GF-D8 (cell line): ENCODE measurements around the gene TFAM.

Experiments
- DNase-seq: peaks from one replicate; lab custom pipeline; 2025; lab: John Stamatoyannopoulos, UW

TFAM gene

GRCh38 chr10:58384999-58385783, at the start of gene TFAM:
Gene TFAM (plus strand): TSS chr10:58385410. CDS start chr10:58385548, 138 bp downstream.
- DNase-seq, result peak; percentile 90

- no peak for DNase-seq
Measured at GRCh38 chr10:58336242-58336641, 49.0 kb upstream of the TFAM start.

- DNase-seq, result no peak
Measured at GRCh38 chr10:58341422-58341821, 43.8 kb upstream of the TFAM start.

- no peak for DNase-seq
Measured at GRCh38 chr10:58341947-58342346, 43.3 kb upstream of the TFAM start.

- no peak for DNase-seq
Measured at GRCh38 chr10:58347967-58348366, 37.2 kb upstream of the TFAM start.

- DNase-seq, result no peak
Measured at GRCh38 chr10:58348571-58349033, 36.6 kb upstream of the TFAM start.

- DNase-seq, result no peak
Measured at GRCh38 chr10:58350023-58350422, 35.2 kb upstream of the TFAM start.

- DNase-seq, result peak; percentile 83
Measured at GRCh38 chr10:58350619-58351323, 34.4 kb upstream of the TFAM start.

- DNase-seq, result no peak
Measured at GRCh38 chr10:58351616-58352578, 33.3 kb upstream of the TFAM start.

GRCh38 chr10:58352956-58353610, 32.1 kb upstream of the TFAM start:
- DNase-seq, result no peak

GRCh38 chr10:58356756-58357155, 28.5 kb upstream of the TFAM start:
- DNase-seq, result no peak

- DNase-seq, result no peak
Measured at GRCh38 chr10:58358314-58358933, 26.8 kb upstream of the TFAM start.

GRCh38 chr10:58358947-58359346, 26.3 kb upstream of the TFAM start:
- no peak for DNase-seq

- DNase-seq, result no peak
Measured at GRCh38 chr10:58359541-58359940, 25.7 kb upstream of the TFAM start.

GRCh38 chr10:58360412-58361004, 24.7 kb upstream of the TFAM start:
- no peak for DNase-seq

- DNase-seq, result no peak
Measured at GRCh38 chr10:58361353-58361752, 23.9 kb upstream of the TFAM start.

- no peak for DNase-seq
Measured at GRCh38 chr10:58362027-58362789, 23.0 kb upstream of the TFAM start.

- no peak for DNase-seq
Measured at GRCh38 chr10:58367069-58367468, 18.1 kb upstream of the TFAM start.

- DNase-seq, result no peak
Measured at GRCh38 chr10:58371473-58371872, 13.7 kb upstream of the TFAM start.
